Ishikawa (cell line): ENCODE measurements around the gene ABHD12.

Source experiments
- CEBPB ChIP-seq: IDR thresholded peaks from 2 replicates; pipeline ENCODE4 v1.6.1; 2012
- EGR1 ChIP-seq: IDR thresholded peaks from 2 replicates; pipeline ENCODE4 v1.6.1; 2012
- EP300 ChIP-seq: IDR thresholded peaks from 2 replicates; pipeline ENCODE4 v1.6.1; 2012; ENCODE audit warnings: borderline replicate concordance
- MAX ChIP-seq: IDR thresholded peaks from 2 replicates; pipeline ENCODE4 v1.6.1; 2012
- RAD21 ChIP-seq: IDR thresholded peaks from 2 replicates; pipeline ENCODE4 v1.6.1; 2012; ENCODE audit warnings: low read depth
- REST ChIP-seq: IDR thresholded peaks from 2 replicates; pipeline ENCODE4 v1.6.1; 2012; ENCODE audit warnings: low read depth, mild to moderate bottlenecking
- TCF12 ChIP-seq: IDR thresholded peaks from 2 replicates; pipeline ENCODE4 v1.6.1; 2012; ENCODE audit warnings: low read depth
- TEAD4 ChIP-seq: IDR thresholded peaks from 2 replicates; pipeline ENCODE4 v1.6.1; 2012

DNA sequence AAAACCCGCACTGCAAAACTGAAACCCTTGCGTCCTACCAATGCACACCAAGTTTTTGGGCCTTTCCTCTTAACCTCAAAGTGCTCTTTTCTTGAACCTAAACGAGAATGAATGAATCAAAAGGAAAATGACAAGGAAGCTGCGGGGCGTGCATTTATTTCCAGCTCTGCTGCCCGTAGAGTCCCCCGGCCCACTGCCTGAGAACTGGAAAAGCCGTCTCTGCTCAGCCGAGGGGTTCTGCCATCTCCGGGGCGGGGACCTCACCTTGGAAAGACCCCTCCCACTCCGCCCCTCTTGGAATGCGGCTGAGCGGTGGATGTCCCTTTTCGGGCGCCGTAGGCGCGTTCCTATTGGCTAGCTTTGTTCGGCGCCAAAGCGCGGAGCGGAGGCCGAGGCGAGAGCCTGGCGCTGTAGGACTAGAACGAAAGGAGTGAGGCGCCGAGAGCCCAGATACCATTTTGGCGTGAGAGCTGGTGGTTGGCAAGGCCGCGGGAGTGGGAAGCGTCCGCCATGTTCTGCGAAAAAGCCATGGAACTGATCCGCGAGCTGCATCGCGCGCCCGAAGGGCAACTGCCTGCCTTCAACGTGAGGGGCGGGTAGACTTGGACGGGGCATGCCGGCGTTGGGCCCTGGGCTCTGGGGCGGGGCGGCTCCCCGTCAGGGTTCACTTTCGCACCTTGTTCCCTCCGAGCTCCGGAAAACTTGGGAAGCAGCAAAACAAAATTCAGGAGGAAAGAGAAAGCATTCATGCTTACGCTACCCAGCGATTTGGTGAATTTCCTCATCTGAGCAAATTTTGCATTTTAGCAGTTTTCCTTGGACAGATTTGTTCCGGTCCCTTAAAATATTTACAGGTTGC, 16.9 kb upstream of the ABHD12 start, which contains the start of gene GINS1:
- peak; percentile 42 for TF ChIP-seq EGR1
- TF ChIP-seq REST: no peak
- TF ChIP-seq TEAD4: peak; percentile 96
- peak; percentile 95 for TF ChIP-seq MAX
- peak; percentile 54; the same call in 1 of the 2 replicates for TF ChIP-seq EP300
- peak; percentile 81 for TF ChIP-seq TCF12
- TF ChIP-seq RAD21: no peak
- TF ChIP-seq CEBPB: no peak; the same call in 1 of the 2 replicates
